Esophagus (tissue), 2 donors: ENCODE data around the gene MLKL. TPM values are rescaled to one million over a fixed set of nuclear protein-coding genes. Genes with fewer than 3 reads are reported as not detected.

Experiments
- H3K27ac ChIP-seq, 2 donors: one replicate each; pipeline ENCODE4 v1.5.1; 2013; ENCODE audit warnings: low read depth in 2 of 2, mild to moderate bottlenecking in 2 of 2, inconsistent platforms in 1 of 2, low read length in 1 of 2, moderate library complexity in 1 of 2
- H3K27me3 ChIP-seq, 2 donors: one replicate each; pipeline ENCODE4 v1.6.1; 2013; ENCODE audit warnings: low read length in 2 of 2, control low read depth in 1 of 2, mild to moderate bottlenecking in 1 of 2; ENCODE audit not compliant: insufficient read depth in 2 of 2, control insufficient read depth in 1 of 2
- H3K36me3 ChIP-seq, 2 donors: one replicate each; pipeline ENCODE4 v1.6.1; 2013; ENCODE audit warnings: low read length in 1 of 2; ENCODE audit not compliant: control insufficient read depth in 2 of 2, insufficient read depth in 2 of 2
- H3K4me1 ChIP-seq, 2 donors: one replicate each; pipeline ENCODE4 v1.6.1; 2013; ENCODE audit warnings: low read length in 1 of 2; ENCODE audit not compliant: control insufficient read depth in 2 of 2, insufficient read depth in 2 of 2
- H3K4me3 ChIP-seq, 2 donors: one replicate each; pipeline ENCODE4 v1.5.1; 2013; ENCODE audit warnings: low read length in 2 of 2, mild to moderate bottlenecking in 2 of 2, low read depth in 1 of 2, moderate library complexity in 1 of 2
- H3K9me3 ChIP-seq, 2 donors: one replicate each; pipeline ENCODE4 v1.6.1; 2013; ENCODE audit warnings: mild to moderate bottlenecking in 2 of 2, low read depth in 1 of 2, low read length in 1 of 2, moderate library complexity in 1 of 2; ENCODE audit not compliant: control insufficient read depth in 2 of 2, insufficient read depth in 1 of 2
- WGBS, 2 donors: extraction: QIAGEN DNeasy Blood & Tissue Kit; methylation state at CpG; one replicate each; pipeline ENCODE4 v1.1.7; 2013; 5-methylcytosine and 5-hydroxymethylcytosine counted together
- polyA plus RNA-seq, 2 donors: library from polyadenylated mRNA; stranded (reverse); fragments of 200-250 nt; gene quantifications; one replicate each; pipeline ENCODE4 v1.2.3, GENCODE V29; 2013
- donor health status: healthy with polysubstance abuse.
- donor health status: Bipolar disorder and iron deficiency.

MLKL gene
- polyA plus RNA-seq, 2 donors, result 12.3 to 18.7 TPM

- no peaks in the 10 kb centered on the region for H3K27me3 ChIP-seq
- H3K9me3 ChIP-seq, result no peaks in the 10 kb centered on the region
- no peak overlapping the region for H3K4me3 ChIP-seq
- H3K4me1 ChIP-seq, result no peaks in the 10 kb centered on the region
- 98% methylated on average over 8 of the region's 8 CpGs for WGBS, 2 donors
- peaks cover 5 to 12% of the 10 kb centered on the region in 2 donors for H3K36me3 ChIP-seq
- H3K27ac ChIP-seq, result no peak overlapping the region
Measured at GRCh38 chr16:74641969-74642368, 58.7 kb downstream of the MLKL start.

DNA sequence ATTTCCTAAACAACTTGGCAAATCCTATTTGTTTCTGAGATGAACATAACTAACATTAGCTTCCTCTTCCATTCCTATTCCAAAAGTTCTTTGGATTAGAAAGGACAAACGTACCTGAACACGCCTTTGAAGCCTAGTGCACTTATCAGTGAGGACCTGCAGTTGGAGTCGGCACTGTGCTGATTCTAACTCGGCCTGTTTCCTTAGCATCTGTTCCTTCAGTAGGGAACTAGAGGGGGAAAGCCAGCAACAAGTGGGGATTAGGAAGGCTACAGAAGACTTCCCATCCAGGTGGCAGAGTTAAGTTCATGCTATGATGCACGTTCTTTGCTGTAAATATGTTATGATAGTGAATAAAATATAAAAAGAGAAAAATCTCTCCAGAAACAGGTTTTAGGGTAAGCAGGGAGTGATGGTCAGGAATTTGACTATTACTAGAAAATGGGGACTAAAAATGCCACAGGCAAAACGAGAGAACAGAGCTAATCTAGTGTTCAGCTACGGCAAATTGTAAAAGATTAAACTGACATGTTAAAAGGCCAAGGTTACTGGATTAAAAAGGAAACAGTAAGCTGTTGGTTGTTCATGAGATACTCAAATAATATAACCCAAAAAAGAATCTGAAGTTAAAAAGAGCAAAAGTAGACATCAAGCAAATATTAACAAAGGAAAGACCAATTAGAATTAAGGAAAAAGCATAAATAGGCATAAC is 62.8 kb downstream of the MLKL start:
- Histone ChIP-seq H3K27ac (no peak overlapping the region), H3K4me3 (no peak overlapping the region), H3K27me3 (no peaks in the 10 kb centered on the region), H3K4me1 (no peaks in the 10 kb centered on the region), H3K9me3 (no peaks in the 10 kb centered on the region), H3K36me3 (peaks cover 9 to 11% of the 10 kb centered on the region in 2 donors)
- 75 to 84% methylated on average over 7 of the region's 7 CpGs for WGBS, 2 donors

- Histone ChIP-seq H3K4me1 (no peaks in the 10 kb centered on the region), H3K9me3 (no peaks in the 10 kb centered on the region), H3K27me3 (no peaks in the 10 kb centered on the region), H3K27ac (no peak overlapping the region), H3K36me3 (peaks cover 18 to 20% of the 10 kb centered on the region in 2 donors), H3K4me3 (no peak overlapping the region)
- WGBS, 2 donors, result 67 to 76% methylated on average over 5 of the region's 5 CpGs
Measured at GRCh38 chr16:74635303-74635702, 65.4 kb downstream of the MLKL start.

DNA sequence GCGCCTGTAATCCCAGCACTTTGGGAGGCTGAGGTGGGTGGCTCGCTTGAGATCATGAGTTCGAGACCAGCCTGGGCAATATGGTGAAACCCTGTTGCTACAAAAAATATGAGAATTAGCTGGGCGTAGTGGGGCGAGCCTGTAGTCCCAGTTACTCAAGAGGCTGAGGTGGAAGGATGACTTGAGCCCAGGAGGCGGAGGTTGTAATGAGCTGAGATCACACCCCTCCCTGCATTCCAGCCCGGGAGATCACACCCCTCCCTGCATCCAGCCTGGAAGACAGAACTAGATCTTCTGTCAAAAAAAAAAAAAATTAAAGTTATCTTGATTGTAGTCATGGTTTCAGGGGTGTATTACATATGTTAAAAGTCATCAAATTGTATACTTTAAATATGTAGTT is 67.0 kb downstream of the MLKL start:
- H3K36me3 ChIP-seq, result peaks cover 18 to 21% of the 10 kb centered on the region in 2 donors
- H3K9me3 ChIP-seq, result no peaks in the 10 kb centered on the region
- H3K4me3 ChIP-seq, result no peak overlapping the region
- WGBS, 2 donors, result 80 to 85% methylated on average over 7 of the region's 7 CpGs
- H3K27me3 ChIP-seq, result no peaks in the 10 kb centered on the region
- H3K27ac ChIP-seq, result no peak overlapping the region
- H3K4me1 ChIP-seq, result no peaks in the 10 kb centered on the region

- Histone ChIP-seq H3K27ac (no peak overlapping the region), H3K36me3 (peaks cover 11 to 34% of the 10 kb centered on the region in 2 donors)
- whole genome bisulfite sequencing, 2 donors, result 73 to 83% methylated on average over 6 of the region's 6 CpGs
Measured at GRCh38 chr16:74627506-74628220, 73.0 kb downstream of the MLKL start.

DNA sequence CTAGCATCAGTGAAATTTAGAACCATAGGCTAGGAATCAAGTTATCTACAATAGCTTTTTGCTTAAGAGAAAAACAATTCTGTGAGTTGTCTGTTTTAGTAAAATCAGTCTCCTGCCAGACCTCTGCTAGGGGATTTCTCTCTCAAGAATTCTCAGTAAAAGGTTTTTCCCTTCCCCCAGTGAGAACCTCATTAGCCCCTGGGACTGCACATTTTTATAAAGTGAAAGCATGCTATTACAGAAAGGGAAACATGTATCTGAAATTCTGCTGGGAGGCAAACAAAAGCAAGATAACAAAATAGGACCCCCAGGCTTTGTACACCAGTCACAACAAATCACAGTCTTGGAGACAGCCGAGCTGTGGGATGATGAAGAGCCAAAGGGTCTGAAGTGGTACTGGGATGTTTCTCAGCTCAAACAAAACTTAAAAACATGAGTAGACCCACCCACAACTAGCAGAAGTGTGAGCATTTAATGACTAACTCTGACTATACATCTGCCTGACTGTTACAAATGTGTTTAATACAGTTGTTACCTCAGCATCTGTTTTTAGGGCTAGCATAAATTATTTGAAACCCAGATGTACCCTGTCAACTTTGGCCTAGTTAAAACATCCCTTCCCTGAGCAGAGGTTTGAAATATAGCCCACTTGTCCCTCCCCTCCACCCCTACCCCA is 73.8 kb downstream of the MLKL start:
- Histone ChIP-seq H3K27me3 (no peaks in the 10 kb centered on the region), H3K4me3 (no peak overlapping the region), H3K36me3 (peaks cover 9 to 32% of the 10 kb centered on the region in 2 donors), H3K9me3 (no peaks in the 10 kb centered on the region), H3K27ac (no peak overlapping the region), H3K4me1 (no peaks in the 10 kb centered on the region)
- 0 to 40% methylated on average over 1 of the region's 1 CpG for WGBS, 2 donors

More at GRCh38 chr16:74627506-74628220, 73.0 kb downstream of the MLKL start:
- Histone ChIP-seq H3K4me1 (no peaks in the 10 kb centered on the region), H3K9me3 (no peaks in the 10 kb centered on the region), H3K4me3 (no peak overlapping the region), H3K27me3 (no peaks in the 10 kb centered on the region)

DNA sequence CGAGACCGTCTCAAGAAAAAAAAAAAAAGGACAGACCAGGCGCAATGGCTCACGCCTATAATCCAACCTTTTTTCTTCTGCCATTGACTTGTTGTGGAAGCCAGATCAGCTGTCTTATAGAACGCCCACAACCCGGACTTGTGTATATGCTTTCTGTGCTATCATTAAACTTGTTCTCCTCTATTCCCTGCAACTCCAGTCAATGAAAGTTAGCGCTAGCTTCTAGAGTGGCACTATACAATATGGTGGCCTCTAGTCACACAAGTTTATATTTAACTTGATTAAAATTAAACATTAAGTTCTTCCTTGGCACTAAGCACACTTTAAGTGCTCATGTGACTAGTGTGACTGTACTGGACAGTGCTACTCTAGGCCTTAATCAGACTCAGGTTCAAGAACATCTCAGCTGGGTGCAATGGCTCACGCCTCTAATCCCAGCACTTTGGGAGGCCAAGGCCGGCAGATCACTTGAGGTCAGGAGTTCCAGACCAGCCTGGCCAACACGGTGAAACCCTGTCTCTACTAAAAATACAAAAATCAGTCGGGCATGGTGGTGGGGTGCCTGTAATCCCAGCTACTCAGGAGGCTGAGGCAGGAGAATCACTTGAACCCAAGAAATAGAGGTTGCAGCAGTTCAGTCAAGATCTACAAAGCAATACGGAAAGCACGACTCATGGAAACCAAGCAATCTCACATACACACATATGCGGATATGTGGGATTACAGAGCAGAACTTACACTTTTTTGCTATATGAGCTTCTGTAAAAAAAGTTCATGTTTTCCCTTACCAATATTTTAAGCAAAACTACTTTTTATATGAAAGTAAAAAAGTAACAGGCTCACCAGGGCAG is 74.9 kb downstream of the MLKL start:
- Histone ChIP-seq H3K4me3 (no peak overlapping the region), H3K27ac (no peak overlapping the region), H3K4me1 (no peaks in the 10 kb centered on the region), H3K36me3 (peaks cover 4 to 30% of the 10 kb centered on the region in 2 donors), H3K27me3 (no peaks in the 10 kb centered on the region), H3K9me3 (no peaks in the 10 kb centered on the region)
- WGBS, 2 donors, result 92% methylated on average over 14 of the region's 14 CpGs

DNA sequence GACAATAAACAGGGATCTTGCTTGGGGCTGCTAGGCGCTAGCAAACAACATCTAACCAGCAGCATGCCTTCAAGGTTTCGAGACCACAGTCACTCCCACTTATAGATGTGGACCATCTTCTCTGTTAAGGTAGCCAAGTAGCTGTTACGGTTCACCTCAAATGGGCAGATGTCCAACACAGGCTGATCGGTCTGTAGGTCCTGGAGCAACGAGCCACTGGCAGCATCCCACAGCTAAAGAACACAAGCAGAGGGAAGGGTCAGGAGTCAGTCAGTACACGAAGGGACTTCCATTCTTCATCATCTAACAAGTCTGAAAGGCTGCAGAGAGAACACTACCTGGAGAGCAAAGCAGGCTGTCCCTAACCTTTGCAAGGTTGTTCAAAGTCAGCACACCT is 76.8 kb downstream of the MLKL start:
- WGBS, 2 donors, result 69 to 76% methylated on average over 6 of the region's 6 CpGs
- H3K27ac ChIP-seq, result no peak overlapping the region

DNA sequence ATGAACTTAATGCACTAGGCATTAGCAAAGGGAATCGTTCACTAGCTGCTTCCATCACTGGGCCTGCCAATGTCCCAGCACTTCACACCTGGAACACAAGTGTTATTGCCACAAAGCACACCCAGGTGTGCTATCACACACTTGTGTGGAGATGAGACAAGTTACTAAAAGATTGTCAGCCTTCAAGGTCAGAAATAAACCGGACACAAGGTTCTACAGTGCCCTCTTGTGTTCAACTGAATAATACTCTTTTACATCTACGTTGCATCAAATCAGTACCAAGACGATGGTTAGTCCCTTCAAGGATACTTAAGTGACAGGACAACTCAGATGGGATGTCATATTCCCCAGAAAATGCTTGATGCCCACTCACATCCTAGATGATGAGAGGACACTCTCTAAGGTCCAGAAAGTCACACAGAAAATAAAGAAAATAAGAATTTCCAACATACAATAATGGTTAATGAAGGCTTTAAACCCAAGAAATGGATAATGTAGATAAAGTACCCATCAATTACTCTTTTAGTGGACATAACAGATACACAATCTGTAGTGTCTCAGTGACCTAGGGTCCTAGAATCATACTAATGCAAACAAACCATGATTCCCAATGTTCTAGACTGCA is 77.3 kb downstream of the MLKL start:
- WGBS, 2 donors, result 29% methylated on average over 4 of the region's 4 CpGs
- H3K4me1 ChIP-seq, result no peaks in the 10 kb centered on the region
- no peaks in the 10 kb centered on the region for H3K27me3 ChIP-seq
- no peak overlapping the region for H3K27ac ChIP-seq
- peaks cover 4 to 22% of the 10 kb centered on the region in 2 donors for H3K36me3 ChIP-seq
- H3K4me3 ChIP-seq, result no peak overlapping the region
- no peaks in the 10 kb centered on the region for H3K9me3 ChIP-seq

More for the DNA sequence above, 76.8 kb downstream of the MLKL start:
- Histone ChIP-seq H3K4me1 (no peaks in the 10 kb centered on the region), H3K36me3 (peaks cover 4 to 24% of the 10 kb centered on the region in 2 donors), H3K4me3 (no peak overlapping the region), H3K27me3 (no peaks in the 10 kb centered on the region), H3K9me3 (no peaks in the 10 kb centered on the region)
